Measurements from ENCODE around the gene C1QTNF9.
"Not testable (repeated sequence)": the region's sequence is repeated elsewhere in the genome, so short reads cannot be mapped to it uniquely, and the experiment has no call there.

C1QTNF9 gene

GRCh38 chr13:24371273-24371672, 61.9 kb downstream of the C1QTNF9 start:
- DNase-seq, result not testable (repeated sequence)

Measured in cortex of kidney (tissue), 1 donor.